Caco-2 (cell line): Measurements from ENCODE around the gene SLIT3. TPM values are rescaled to one million over a fixed set of nuclear protein-coding genes. Genes with fewer than 3 reads are reported as not detected.

Experiments
- BruUV-seq: library from RNA; stranded (reverse); fragments of 400-500 nt; replicated peaks from 2 replicates; lab custom pipeline; 2021; lab: Mats Ljungman, UMichigan
- CTCF ChIA-PET: fragments of 300-600 bp; sonication (Branson Sonifier 250); formaldehyde crosslinking; loops from one replicate; lab custom pipeline; 2022; ENCODE audit warnings: antibody characterized with exemption; lab: Charles Lee
- POLR2A ChIA-PET: fragments of 300-600 bp; sonication (Branson Sonifier 250); formaldehyde crosslinking; loops from one replicate; lab custom pipeline; 2022; ENCODE audit warnings: antibody characterized with exemption; lab: Charles Lee
- DNase-seq, 2 experiments: peaks; one replicate each; pipeline versions ENCODE4 v3.0.0 to v3.0.0-alpha.2; 2020 to 2022
- H3K27me3 ChIP-seq: replicated peaks from 2 replicates; pipeline ENCODE4 v1.6.0; 2011; ENCODE audit warnings: low read length; ENCODE audit not compliant: control insufficient read depth, insufficient read depth
- H3K36me3 ChIP-seq: 2 replicates; pipeline ENCODE4 v1.5.1; 2011; ENCODE audit warnings: low read length; ENCODE audit not compliant: control insufficient read depth, insufficient read depth
- H3K4me1 ChIP-seq: fragments of 250-450 bp; sonication (Bioruptor Pico); 2 replicates; pipeline ENCODE4 v1.5.1; 2020; ENCODE audit warnings: mild to moderate bottlenecking
- H3K4me3 ChIP-seq: 2 replicates; pipeline ENCODE4 v1.5.1; 2011; ENCODE audit warnings: low read depth, mild to moderate bottlenecking, control low read depth, low read length
- H3K9me3 ChIP-seq: fragments of 250-450 bp; sonication (Bioruptor Pico); 2 replicates; pipeline ENCODE4 v1.5.1; 2020; ENCODE audit warnings: mild to moderate bottlenecking, moderate library complexity
- H3K27ac Mint-ChIP-seq: one replicate; pipeline ENCODE4 v1.8.0; 2022; ENCODE audit warnings: mixed read lengths; ENCODE audit not compliant: unreplicated experiment
- H3K27me3 Mint-ChIP-seq: one replicate; pipeline ENCODE4 v1.8.0; 2022; ENCODE audit warnings: mixed read lengths; ENCODE audit not compliant: insufficient read depth, unreplicated experiment
- H3K36me3 Mint-ChIP-seq: one replicate; pipeline ENCODE4 v1.8.0; 2022; ENCODE audit warnings: mild to moderate bottlenecking, mixed read lengths; ENCODE audit not compliant: insufficient read depth, unreplicated experiment
- H3K4me1 Mint-ChIP-seq: one replicate; pipeline ENCODE4 v1.8.0; 2022; ENCODE audit warnings: low read depth, mixed read lengths; ENCODE audit not compliant: unreplicated experiment
- H3K4me3 Mint-ChIP-seq: one replicate; pipeline ENCODE4 v1.8.0; 2022; ENCODE audit warnings: mild to moderate bottlenecking, moderate library complexity, mixed read lengths; ENCODE audit not compliant: unreplicated experiment
- H3K9me3 Mint-ChIP-seq: one replicate; pipeline ENCODE4 v1.8.0; 2022; ENCODE audit warnings: mixed read lengths; ENCODE audit not compliant: unreplicated experiment
- intact Hi-C: fragments of 100-400 bp; cut with micrococcal nuclease; formaldehyde crosslinking; loops from one replicate; pipeline ENCODE4 v1.10.0; 2022; ENCODE audit not compliant: unreplicated experiment
- total RNA-seq: library from RNA; stranded (reverse); gene quantifications from 2 replicates; pipeline ENCODE4 v1.2.3, GENCODE V29; 2022
- TF ChIP-seq, protein P1 (sequence below), 2 experiments: fragments of 200-600 bp in 1 of 2; IDR thresholded peaks; 1 replicate in 1 of 2; 2 replicates in 1 of 2; pipeline versions ENCODE4 v1.5.1 to v1.8.0; 2011 to 2022; ENCODE audit warnings: antibody characterized with exemption in 1 of 2, control low read depth in 1 of 2, inconsistent platforms in 1 of 2, low read depth in 1 of 2, low read length in 1 of 2, mild to moderate bottlenecking in 1 of 2, moderate library complexity in 1 of 2; ENCODE audit not compliant: insufficient read depth in 1 of 2, severe bottlenecking in 1 of 2, unreplicated experiment in 1 of 2

Gene SLIT3
- total RNA-seq, 1 experiment from 2014 or later, result 2.1 TPM

DNA sequence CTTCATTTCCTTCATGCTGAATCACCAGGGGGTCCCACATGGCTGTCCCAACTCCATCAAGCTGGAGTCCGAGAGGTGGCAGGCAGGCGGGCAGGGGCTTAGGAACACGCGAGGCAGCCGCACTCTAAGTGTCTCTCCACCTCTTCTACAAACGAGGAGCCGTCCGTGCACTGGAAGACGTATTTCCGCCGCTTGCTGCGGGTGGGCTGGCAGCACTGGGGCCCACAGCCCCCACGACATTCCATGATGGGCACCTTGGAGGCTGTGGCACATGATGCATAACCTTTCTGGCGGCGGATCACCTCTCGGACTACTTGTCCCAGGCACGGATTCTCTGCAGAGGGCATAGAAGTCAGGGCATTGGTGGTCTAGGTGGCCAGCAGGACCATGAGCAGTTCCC is 634.6 kb downstream of the SLIT3 start:
- no TSS peak for BruUV-seq
- no peaks in the 10 kb centered on the region for H3K9me3 ChIP-seq
- no peak overlapping the region for H3K4me3 Mint-ChIP-seq
- TF ChIP-seq, protein P1, sequence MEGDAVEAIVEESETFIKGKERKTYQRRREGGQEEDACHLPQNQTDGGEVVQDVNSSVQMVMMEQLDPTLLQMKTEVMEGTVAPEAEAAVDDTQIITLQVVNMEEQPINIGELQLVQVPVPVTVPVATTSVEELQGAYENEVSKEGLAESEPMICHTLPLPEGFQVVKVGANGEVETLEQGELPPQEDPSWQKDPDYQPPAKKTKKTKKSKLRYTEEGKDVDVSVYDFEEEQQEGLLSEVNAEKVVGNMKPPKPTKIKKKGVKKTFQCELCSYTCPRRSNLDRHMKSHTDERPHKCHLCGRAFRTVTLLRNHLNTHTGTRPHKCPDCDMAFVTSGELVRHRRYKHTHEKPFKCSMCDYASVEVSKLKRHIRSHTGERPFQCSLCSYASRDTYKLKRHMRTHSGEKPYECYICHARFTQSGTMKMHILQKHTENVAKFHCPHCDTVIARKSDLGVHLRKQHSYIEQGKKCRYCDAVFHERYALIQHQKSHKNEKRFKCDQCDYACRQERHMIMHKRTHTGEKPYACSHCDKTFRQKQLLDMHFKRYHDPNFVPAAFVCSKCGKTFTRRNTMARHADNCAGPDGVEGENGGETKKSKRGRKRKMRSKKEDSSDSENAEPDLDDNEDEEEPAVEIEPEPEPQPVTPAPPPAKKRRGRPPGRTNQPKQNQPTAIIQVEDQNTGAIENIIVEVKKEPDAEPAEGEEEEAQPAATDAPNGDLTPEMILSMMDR (IDR thresholded peaks at IDR 0.05; ENCODE audit: insufficient read depth in 1 of 2, low read depth in 1 of 2, low read length in 1 of 2, severe bottlenecking in 1 of 2, unreplicated experiment in 1 of 2), result no peak
- no peak for DNase-seq
- H3K4me1 Mint-ChIP-seq, result peaks cover 6% of the 10 kb centered on the region
- H3K36me3 Mint-ChIP-seq, result no peaks in the 10 kb centered on the region
- CTCF ChIA-PET, result no interaction called here
- H3K4me1 ChIP-seq, result peaks cover 7% of the 10 kb centered on the region; the same call in 1 of the 2 replicates
- no peaks in the 10 kb centered on the region for H3K27me3 Mint-ChIP-seq
- H3K9me3 Mint-ChIP-seq, result no peaks in the 10 kb centered on the region
- H3K4me3 ChIP-seq, result no peak overlapping the region
- POLR2A ChIA-PET, result no interaction called here
- H3K27me3 ChIP-seq, result no peaks in the 10 kb centered on the region
- intact Hi-C loops, result no loop called here
- H3K27ac Mint-ChIP-seq, result no peak overlapping the region
- H3K36me3 ChIP-seq, result no peaks in the 10 kb centered on the region

- Histone ChIP-seq H3K9me3 (no peaks in the 10 kb centered on the region; the same call in 1 of the 2 replicates), H3K4me3 (no peak overlapping the region), H3K27me3 (no peaks in the 10 kb centered on the region), H3K4me1 (peaks cover 7% of the 10 kb centered on the region; the same call in 1 of the 2 replicates), H3K36me3 (no peaks in the 10 kb centered on the region)
- TF ChIP-seq, protein P1 (IDR thresholded peaks at IDR 0.05; ENCODE audit: insufficient read depth in 1 of 2, low read depth in 1 of 2, low read length in 1 of 2, severe bottlenecking in 1 of 2, unreplicated experiment in 1 of 2), result no peak
- Mint-ChIP-seq H3K9me3 (no peaks in the 10 kb centered on the region), H3K27me3 (no peaks in the 10 kb centered on the region), H3K4me3 (no peak overlapping the region), H3K4me1 (peaks cover 6% of the 10 kb centered on the region), H3K27ac (no peak overlapping the region), H3K36me3 (no peaks in the 10 kb centered on the region)
- no TSS peak for BruUV-seq
- no peak for DNase-seq
- intact Hi-C loops, result no loop called here
- ChIA-PET POLR2A (no interaction called here), CTCF (no interaction called here)
Observed at GRCh38 chr5:168663276-168664004, 637.5 kb downstream of the SLIT3 start.

GRCh38 chr5:168661593-168662485 is 639.1 kb downstream of the SLIT3 start:
- ChIA-PET POLR2A (no interaction called here), CTCF (no interaction called here)
- Mint-ChIP-seq H3K4me1 (no peaks in the 10 kb centered on the region), H3K27me3 (no peaks in the 10 kb centered on the region), H3K9me3 (no peaks in the 10 kb centered on the region), H3K4me3 (no peak overlapping the region), H3K27ac (no peak overlapping the region), H3K36me3 (no peaks in the 10 kb centered on the region)
- Histone ChIP-seq H3K4me3 (no peak overlapping the region), H3K4me1 (no peaks in the 10 kb centered on the region), H3K36me3 (no peaks in the 10 kb centered on the region), H3K27me3 (no peaks in the 10 kb centered on the region), H3K9me3 (no peaks in the 10 kb centered on the region; the same call in 1 of the 2 replicates)
- intact Hi-C loops, result no loop called here
- no peak for DNase-seq
- no TSS peak for BruUV-seq
- TF ChIP-seq, protein P1 (IDR thresholded peaks at IDR 0.05; ENCODE audit: insufficient read depth in 1 of 2, low read depth in 1 of 2, low read length in 1 of 2, severe bottlenecking in 1 of 2, unreplicated experiment in 1 of 2), result no peak
